HepG2 (cell line): ENCODE measurements around the gene CSNK1D. TPM values are rescaled to one million over a fixed set of nuclear protein-coding genes. Genes with fewer than 3 reads are reported as not detected.

Experiments
- BHLHE40 ChIP-seq: IDR thresholded peaks from 2 replicates; pipeline ENCODE4 v1.6.1; 2011; ENCODE audit warnings: low read length, improper control_type of control experiment
- BRD4 ChIP-seq: sonication (generic); formaldehyde crosslinking; IDR thresholded peaks from 2 replicates; pipeline ENCODE4 v1.4.0; 2020; ENCODE audit warnings: missing genetic modification reagents
- MYC ChIP-seq: sonication (generic); formaldehyde crosslinking; IDR thresholded peaks from 2 replicates; pipeline ENCODE4 v1.9.0; 2021; ENCODE audit warnings: missing genetic modification reagents, borderline replicate concordance
- PHF21A ChIP-seq: sonication (generic); formaldehyde crosslinking; IDR thresholded peaks from 2 replicates; pipeline ENCODE4 v1.5.0; 2020; ENCODE audit warnings: mild to moderate bottlenecking, missing genetic modification reagents
- RFXAP ChIP-seq: sonication (generic); formaldehyde crosslinking; IDR thresholded peaks from 2 replicates; pipeline ENCODE4 v1.4.0; 2020; ENCODE audit warnings: missing genetic modification reagents, borderline replicate concordance
- TCF7 ChIP-seq: sonication (generic); IDR thresholded peaks from 2 replicates; pipeline ENCODE4 v1.6.1; 2016; ENCODE audit warnings: antibody characterized with exemption, low read depth
- UBTF ChIP-seq: sonication (generic); formaldehyde crosslinking; IDR thresholded peaks from 2 replicates; pipeline ENCODE4 v1.4.0; 2020; ENCODE audit warnings: mild to moderate bottlenecking, missing genetic modification reagents
- ZNF260 ChIP-seq: sonication (generic); formaldehyde crosslinking; IDR thresholded peaks from 2 replicates; pipeline ENCODE4 v1.4.0; 2020; ENCODE audit warnings: missing genetic modification reagents, low read depth, mild to moderate bottlenecking, borderline replicate concordance
- ZNF292 ChIP-seq: sonication (generic); formaldehyde crosslinking; IDR thresholded peaks from 2 replicates; pipeline ENCODE4 v1.8.1; 2022; ENCODE audit warnings: mild to moderate bottlenecking, low read depth, missing genetic modification reagents, borderline replicate concordance
- ZNF407 ChIP-seq: sonication (generic); formaldehyde crosslinking; IDR thresholded peaks from one replicate; pipeline ENCODE4 v1.5.1; 2020; ENCODE audit warnings: mild to moderate bottlenecking, missing genetic modification reagents; ENCODE audit errors: not compliant biosample characterization
- ZNF639 ChIP-seq: conservative IDR thresholded peaks from 2 replicates; pipeline ENCODE4 v1.6.1; 2018; ENCODE audit warnings: missing genetic modification reagents
- ZXDC ChIP-seq: sonication (generic); formaldehyde crosslinking; IDR thresholded peaks from 2 replicates; pipeline ENCODE4 v1.5.0; 2020; ENCODE audit warnings: mild to moderate bottlenecking, missing genetic modification reagents
- polyA plus RNA-seq, 8 experiments: library from polyadenylated mRNA; depleted of rRNA in 3 of 8; stranded (reverse) in 7 of 8; unstranded in 1 of 8; fragments of >200 nt; fragmentation: Illumina TruSeq in 4 of 8; extraction: Trizol in 4 of 8; gene quantifications; 2 replicates each; pipeline versions ENCODE4 v1.2.1 to v1.2.3, GENCODE V29; 2011 to 2016; ENCODE audit warnings: low read depth in 4 of 8, missing spikeins in 1 of 8, mixed read lengths in 1 of 8; ENCODE audit not compliant: insufficient read depth in 1 of 8
- total RNA-seq, 5 experiments: library from RNA; depleted of rRNA; stranded (reverse); fragments of >200 nt; fragmentation: Illumina TruSeq; extraction: Trizol; gene quantifications; 2 replicates each; pipeline ENCODE4 v1.2.3, GENCODE V29; 2016; ENCODE audit warnings: low read depth in 1 of 5

The CSNK1D gene
- total and polyA plus RNA-seq, 2 of the 13 experiments (the other 11 are each of a cell fraction or from before 2014, with no cell fraction given), result 31.5 to 128 TPM

DNA sequence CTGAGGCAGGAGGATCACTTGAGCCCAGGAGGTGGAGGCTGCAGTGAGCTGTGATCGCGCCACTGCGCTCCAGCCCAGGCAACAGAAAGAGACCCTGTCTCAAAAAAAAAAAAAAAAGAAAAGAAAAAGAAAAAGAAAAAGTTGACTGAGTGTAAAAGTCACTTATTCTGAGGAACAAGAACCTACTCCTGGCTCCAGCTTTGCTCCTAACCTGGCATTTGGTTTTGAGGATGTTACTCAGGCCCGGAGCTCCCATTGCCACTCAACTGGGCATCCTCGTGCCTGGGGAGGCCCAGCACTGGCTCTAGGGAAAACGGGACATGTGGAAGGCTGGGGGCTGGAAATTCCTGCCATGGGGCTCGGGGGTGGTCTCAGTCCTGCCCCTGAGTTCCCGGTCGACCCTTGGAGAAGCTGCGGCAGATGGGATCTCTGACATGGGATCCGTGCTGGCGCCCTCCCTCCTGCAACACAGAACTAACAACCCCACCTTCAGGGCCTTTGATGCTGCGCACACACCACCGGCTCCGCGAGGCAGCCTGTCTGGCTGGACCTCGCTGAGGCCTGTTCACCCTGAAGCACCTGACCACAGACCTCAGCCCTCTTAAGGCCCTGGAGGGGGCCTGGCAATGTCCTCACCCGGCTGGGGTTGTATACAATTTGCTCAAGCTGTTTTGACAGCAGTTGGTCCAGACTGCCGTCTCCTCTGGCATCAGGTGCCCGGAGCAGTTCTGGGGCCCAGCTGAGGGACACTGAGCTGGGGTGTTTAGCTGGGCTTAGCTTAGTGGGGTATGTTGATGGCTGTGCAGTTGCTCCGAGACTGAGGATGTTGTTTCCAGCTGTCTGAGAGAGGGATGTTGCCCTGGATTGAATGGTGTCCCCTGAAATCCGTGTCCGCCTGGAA lies 31.6 kb upstream of the CSNK1D start (continued):
- TF ChIP-seq ZXDC (peak; percentile 42; the same call in 1 of the 2 replicates), PHF21A (CRISPR knock-in tag) (peak; percentile 30; the same call in 1 of the 2 replicates), UBTF (CRISPR knock-in tag) (peak; percentile 68; the same call in 1 of the 2 replicates), ZNF260 (CRISPR knock-in tag) (no peak), MYC (peak; percentile 67), BHLHE40 (peak; percentile 34), TCF7 (peak; percentile 65; the same call in 1 of the 2 replicates), ZNF639 (CRISPR knock-in tag) (no peak), ZNF292 (CRISPR knock-in tag) (peak; percentile 54; the same call in 1 of the 2 replicates), RFXAP (CRISPR knock-in tag) (0 out of 2 replicates have a peak, but pooled peaks have one; percentile 50), ZNF407 (CRISPR knock-in tag) (peak; percentile 67), BRD4 (CRISPR knock-in tag) (peak; percentile 46; the same call in 1 of the 2 replicates)
